Natural killer cell (primary cell): ENCODE results near the gene NOP9. TPM values are rescaled to one million over a fixed set of nuclear protein-coding genes. Genes with fewer than 3 reads are reported as not detected.
A peak's percentile ranks its signal among the peaks of the same experiment; 100 is the strongest.

ENCODE experiments used
- ATAC-seq, 3 donors: fragments of 150-1000 bp in 2 of 3; fragments of 200-7000 bp in 1 of 3; cut with Tn5 transposase; 1 replicate in 1 of 3; 2 replicates in 2 of 3; pipeline ENCODE4 v1.10.0; 2021; ENCODE audit warnings: mild to moderate bottlenecking in 2 of 3, moderate library complexity in 2 of 3
- DNase-seq, 2 donors: peaks; one replicate each; pipeline versions ENCODE4 v3.0.0 to v3.0.0-alpha.2; 2013 to 2021; ENCODE audit warnings: mixed read lengths in 1 of 2
- H3K27ac ChIP-seq: one replicate; pipeline ENCODE4 v1.5.1; 2013; ENCODE audit warnings: mild to moderate bottlenecking, low read length
- H3K27me3 ChIP-seq: one replicate; pipeline ENCODE4 v1.6.1; 2013; ENCODE audit warnings: low read length; ENCODE audit not compliant: control insufficient read depth, insufficient read depth
- H3K36me3 ChIP-seq: one replicate; pipeline ENCODE4 v1.6.1; 2013; ENCODE audit warnings: low read length; ENCODE audit not compliant: control insufficient read depth, insufficient read depth
- H3K4me1 ChIP-seq: one replicate; pipeline ENCODE4 v1.6.1; 2013; ENCODE audit warnings: low read length; ENCODE audit not compliant: control insufficient read depth, insufficient read depth
- H3K4me3 ChIP-seq: one replicate; pipeline ENCODE4 v1.5.1; 2013; ENCODE audit warnings: low read length
- H3K9me3 ChIP-seq: one replicate; pipeline ENCODE4 v1.6.1; 2013; ENCODE audit warnings: low read length; ENCODE audit not compliant: control insufficient read depth, insufficient read depth
- H3K27ac Mint-ChIP-seq, 2 donors: one replicate each; pipeline ENCODE4 v1.8.0; 2022; ENCODE audit warnings: mild to moderate bottlenecking in 2 of 2, mixed read lengths in 2 of 2, moderate library complexity in 1 of 2
- H3K27me3 Mint-ChIP-seq, 2 donors: one replicate each; pipeline ENCODE4 v1.8.0; 2022; ENCODE audit warnings: low read depth in 2 of 2, mixed read lengths in 2 of 2
- H3K36me3 Mint-ChIP-seq: one replicate; pipeline ENCODE4 v1.8.0; 2022; ENCODE audit warnings: mixed read lengths
- H3K4me1 Mint-ChIP-seq, 2 donors: one replicate each; pipeline ENCODE4 v1.8.0; 2022; ENCODE audit warnings: mixed read lengths in 2 of 2
- H3K4me3 Mint-ChIP-seq: one replicate; pipeline ENCODE4 v1.8.0; 2022; ENCODE audit warnings: mild to moderate bottlenecking, moderate library complexity, mixed read lengths
- H3K9me3 Mint-ChIP-seq, 2 donors: one replicate each; pipeline ENCODE4 v1.8.0; 2022; ENCODE audit warnings: mixed read lengths in 2 of 2
- WGBS: methylation state at CpG from one replicate; pipeline ENCODE4 v1.1.7; 2013; ENCODE audit warnings: missing lambda C conversion rate; ENCODE audit not compliant: insufficient coverage; 5-methylcytosine and 5-hydroxymethylcytosine counted together
- intact Hi-C: fragments of 100-400 bp; cut with micrococcal nuclease; formaldehyde crosslinking; loops from one replicate; pipeline ENCODE4 v1.14.2; 2022
- total RNA-seq, 4 donors: library from RNA; stranded (reverse); fragments of 120-200 nt in 1 of 4; gene quantifications; one replicate each; pipeline versions ENCODE4 v1.2.3 to v1.2.4, GENCODE V29; 2013 to 2022
- TF ChIP-seq, protein P1 (sequence below): fragments of 200-600 bp; IDR thresholded peaks from one replicate; pipeline ENCODE4 v1.8.0; 2022; ENCODE audit warnings: antibody characterized with exemption

Gene NOP9
- total RNA-seq, 3 donors from 2014 or later (not counting 1 experiment from before 2014, with no cell fraction given): 34.9 to 47.8 (median 39.2) TPM

DNA sequence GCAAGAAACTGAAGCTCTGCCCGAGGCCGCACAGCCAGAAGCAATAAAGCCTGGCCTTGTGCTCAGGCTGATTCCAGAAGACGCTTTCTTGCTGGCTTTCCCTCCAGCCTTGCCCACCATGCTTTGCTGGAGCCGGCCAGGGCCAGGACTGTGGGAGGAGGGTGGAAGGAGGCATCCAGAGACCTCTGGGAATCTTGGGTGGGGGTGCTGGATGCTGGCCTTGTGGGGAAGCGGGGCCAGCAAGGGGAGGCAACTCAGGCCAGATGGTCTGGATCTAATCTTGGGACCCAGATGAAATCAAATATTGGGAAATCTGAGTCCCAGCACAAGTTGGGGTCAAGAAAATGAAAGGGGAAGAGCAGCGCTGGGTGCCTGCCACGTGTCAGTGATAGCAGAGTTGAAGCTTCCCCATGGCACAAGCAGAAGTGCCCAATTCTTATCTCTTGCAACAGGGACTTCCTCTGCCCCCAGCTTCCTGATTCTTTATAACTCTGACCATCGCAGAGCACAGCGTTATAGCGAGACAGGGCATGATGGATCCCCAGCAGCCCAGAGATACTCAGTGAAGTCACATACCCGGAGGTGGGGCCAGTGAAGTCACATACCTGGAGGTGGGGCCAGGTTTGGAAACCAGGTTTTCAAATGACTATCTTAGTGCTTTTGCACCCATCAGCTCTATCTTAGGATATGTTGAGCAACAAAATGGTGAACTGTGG, 21.9 kb upstream of the NOP9 start:
- Mint-ChIP-seq H3K4me1 (peaks cover 22 to 26% of the 10 kb centered on the region in 2 donors), H3K4me3 (no peak overlapping the region), H3K27me3 (no peaks in the 10 kb centered on the region), H3K27ac (peak overlapping the region in 1 of 2 donors; percentile 70), H3K9me3 (no peaks in the 10 kb centered on the region), H3K36me3 (no peaks in the 10 kb centered on the region)
- DNase-seq (no peak), ATAC-seq (peak in 2 of 3 donors; percentile 17 to 83)
- peaks cover 43% of the 10 kb centered on the region for H3K4me1 ChIP-seq
- intact Hi-C loops: no loop called here
- H3K4me3 ChIP-seq: no peak overlapping the region
- 67% methylated on average over 11 of the region's 11 CpGs for WGBS
- TF ChIP-seq, protein P1, sequence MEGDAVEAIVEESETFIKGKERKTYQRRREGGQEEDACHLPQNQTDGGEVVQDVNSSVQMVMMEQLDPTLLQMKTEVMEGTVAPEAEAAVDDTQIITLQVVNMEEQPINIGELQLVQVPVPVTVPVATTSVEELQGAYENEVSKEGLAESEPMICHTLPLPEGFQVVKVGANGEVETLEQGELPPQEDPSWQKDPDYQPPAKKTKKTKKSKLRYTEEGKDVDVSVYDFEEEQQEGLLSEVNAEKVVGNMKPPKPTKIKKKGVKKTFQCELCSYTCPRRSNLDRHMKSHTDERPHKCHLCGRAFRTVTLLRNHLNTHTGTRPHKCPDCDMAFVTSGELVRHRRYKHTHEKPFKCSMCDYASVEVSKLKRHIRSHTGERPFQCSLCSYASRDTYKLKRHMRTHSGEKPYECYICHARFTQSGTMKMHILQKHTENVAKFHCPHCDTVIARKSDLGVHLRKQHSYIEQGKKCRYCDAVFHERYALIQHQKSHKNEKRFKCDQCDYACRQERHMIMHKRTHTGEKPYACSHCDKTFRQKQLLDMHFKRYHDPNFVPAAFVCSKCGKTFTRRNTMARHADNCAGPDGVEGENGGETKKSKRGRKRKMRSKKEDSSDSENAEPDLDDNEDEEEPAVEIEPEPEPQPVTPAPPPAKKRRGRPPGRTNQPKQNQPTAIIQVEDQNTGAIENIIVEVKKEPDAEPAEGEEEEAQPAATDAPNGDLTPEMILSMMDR: no peak
- no peaks in the 10 kb centered on the region for H3K36me3 ChIP-seq
- H3K9me3 ChIP-seq: no peaks in the 10 kb centered on the region
- H3K27ac ChIP-seq: peak overlapping the region; percentile 30
- H3K27me3 ChIP-seq: no peaks in the 10 kb centered on the region

DNA sequence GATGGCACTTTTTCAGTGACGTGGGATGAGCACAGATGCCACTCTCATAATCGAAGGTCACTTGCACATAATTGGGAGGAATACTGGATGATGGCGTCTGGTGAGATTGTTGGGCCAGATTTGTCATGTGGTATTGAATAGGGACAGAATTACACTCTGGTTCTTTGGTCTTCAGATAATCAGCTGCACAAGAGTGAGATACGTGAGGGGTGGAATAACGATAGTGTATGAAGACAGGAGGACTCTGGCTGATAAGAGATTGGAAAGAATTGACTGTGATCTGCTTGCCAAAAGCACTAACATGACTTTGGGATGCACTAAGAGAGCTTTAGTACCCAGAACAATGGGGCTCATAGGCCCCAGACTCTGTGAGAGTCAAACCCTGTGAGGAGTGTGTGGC, 21.2 kb upstream of the NOP9 start:
- no peaks in the 10 kb centered on the region for H3K36me3 ChIP-seq
- Mint-ChIP-seq H3K4me1 (peaks cover 18 to 24% of the 10 kb centered on the region in 2 donors), H3K9me3 (no peaks in the 10 kb centered on the region), H3K36me3 (no peaks in the 10 kb centered on the region), H3K27ac (peak overlapping the region in 1 of 2 donors; percentile 70), H3K4me3 (no peak overlapping the region), H3K27me3 (no peaks in the 10 kb centered on the region)
- intact Hi-C loops: no loop called here
- H3K4me3 ChIP-seq: no peak overlapping the region
- H3K9me3 ChIP-seq: no peaks in the 10 kb centered on the region
- 99% methylated on average over 5 of the region's 5 CpGs for WGBS
- H3K27me3 ChIP-seq: no peaks in the 10 kb centered on the region
- H3K4me1 ChIP-seq: peaks cover 41% of the 10 kb centered on the region
- DNase-seq (no peak), ATAC-seq (no peak)
- H3K27ac ChIP-seq: no peak overlapping the region
- TF ChIP-seq, protein P1: no peak

DNA sequence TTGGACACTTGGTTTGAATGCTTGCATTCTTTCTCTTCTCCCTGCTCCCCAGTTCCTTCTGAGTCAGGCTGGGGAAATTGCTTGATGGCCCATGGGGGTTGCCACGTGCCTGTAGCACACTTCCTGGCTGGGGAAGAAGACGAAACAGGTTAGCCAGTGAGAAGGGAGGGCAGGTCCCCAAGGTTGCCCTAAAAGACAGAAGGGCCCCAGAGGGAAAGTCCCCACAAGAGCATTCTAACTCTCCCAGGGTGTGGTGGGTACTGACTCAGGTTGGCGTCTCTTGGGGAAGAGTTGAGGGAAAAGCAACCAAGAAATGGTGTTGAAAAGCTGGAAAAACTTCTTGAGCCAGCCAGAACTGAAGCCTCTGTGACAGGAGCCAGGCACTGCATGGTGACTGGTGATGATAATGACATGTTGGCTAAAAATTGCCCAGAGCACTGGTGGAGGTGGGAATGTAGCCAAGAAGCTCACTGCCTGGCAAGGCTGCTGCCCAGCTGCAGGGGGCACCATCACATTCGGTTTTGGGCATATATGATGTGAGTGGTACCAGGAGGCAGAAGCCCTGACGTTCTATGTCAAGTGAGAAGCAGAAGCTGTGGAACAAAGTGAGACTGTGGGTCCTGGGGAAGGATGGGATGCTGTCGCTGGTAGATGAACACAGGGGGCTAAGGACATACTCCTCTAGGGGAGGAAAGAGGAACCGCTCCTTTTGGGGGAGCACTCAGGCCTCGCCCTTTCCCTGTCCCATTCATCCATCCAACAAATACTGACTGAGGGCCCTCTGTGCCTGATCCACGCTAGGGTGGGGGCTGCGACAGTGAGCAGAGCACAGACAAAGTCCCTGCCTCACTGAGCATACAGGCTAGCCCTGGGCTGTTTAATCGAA, 20.1 kb upstream of the NOP9 start:
- H3K4me1 Mint-ChIP-seq: peaks cover 18 to 24% of the 10 kb centered on the region in 2 donors
- H3K4me3 Mint-ChIP-seq: no peak overlapping the region
- no peaks in the 10 kb centered on the region for H3K9me3 Mint-ChIP-seq

More for the DNA sequence above, 20.1 kb upstream of the NOP9 start:
- Mint-ChIP-seq H3K27ac (peak overlapping the region in 1 of 2 donors; percentile 54), H3K36me3 (no peaks in the 10 kb centered on the region), H3K27me3 (no peaks in the 10 kb centered on the region)
- no peaks in the 10 kb centered on the region for H3K36me3 ChIP-seq
- no peaks in the 10 kb centered on the region for H3K27me3 ChIP-seq
- WGBS: 54% methylated on average over 10 of the region's 11 CpGs
- TF ChIP-seq, protein P1: no peak
- DNase-seq (peak in 1 of 2 donors; percentile 79), ATAC-seq (peak in 2 of 3 donors; percentile 72 to 77)
- H3K4me3 ChIP-seq: no peak overlapping the region
- intact Hi-C loops: no loop called here
- peaks cover 35% of the 10 kb centered on the region for H3K4me1 ChIP-seq
- peak overlapping the region; percentile 23 for H3K27ac ChIP-seq
- H3K9me3 ChIP-seq: no peaks in the 10 kb centered on the region
